Cardiac septum (tissue), 1 donor: ENCODE measurements around the gene PRKG1. TPM values are rescaled to one million over a fixed set of nuclear protein-coding genes. Genes with fewer than 3 reads are reported as not detected.
"Not testable (repeated sequence)": the region's sequence is repeated elsewhere in the genome, so short reads cannot be mapped to it uniquely, and the experiment has no call there.

Experiments used
- DNase-seq: peaks from one replicate; pipeline ENCODE4 v3.0.0-alpha.2; 2020; ENCODE audit warnings: low spot score
- intact Hi-C: fragments of 100-400 bp; cut with DNase I; formaldehyde crosslinking; loops from one replicate; pipeline ENCODE4 v1.14.0; 2022
- total RNA-seq: library from RNA; stranded (reverse); fragmentation: NEBNext Ultra II Directional; extraction: Animal tissue kit (Norgen Biotek cat#: 25700); gene quantifications from one replicate; pipeline ENCODE4 v1.2.1, GENCODE V29; 2021
- donor health status: DM: no; HTN: no; CAD: no.

The PRKG1 gene
- total RNA-seq, 1 donor from 2014 or later: 35.6 TPM

DNA sequence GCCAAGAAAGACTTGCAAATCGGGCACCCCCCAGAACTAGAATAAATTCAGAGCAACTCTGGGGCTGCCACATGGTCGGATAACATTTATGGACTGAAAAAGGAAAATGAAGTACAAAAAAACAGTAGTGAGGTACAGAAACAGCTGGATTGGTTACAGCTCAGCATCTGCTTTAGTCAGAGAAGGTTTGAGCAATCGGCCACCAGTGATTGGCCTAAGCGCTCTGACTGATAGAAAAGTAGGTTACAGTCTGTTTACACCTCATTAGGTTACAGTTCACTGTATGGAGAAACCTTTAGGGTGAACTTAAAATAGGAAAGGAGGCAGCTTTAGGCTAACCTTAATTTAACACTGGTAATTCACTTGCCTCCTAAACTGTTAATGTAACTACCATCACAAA is 1137.8 kb downstream of the PRKG1 start:
- DNase-seq: no peak
- intact Hi-C loops: loop anchor here (10.0 kb wide), 1 partner anchor 247 kb away; no protein-coding TSS in a partner anchor

- no peak for DNase-seq
- intact Hi-C loops: loop anchor here (10.0 kb wide), 1 partner anchor 248 kb away; no protein-coding TSS in a partner anchor
Measured at GRCh38 chr10:52212802-52213201, 1138.5 kb downstream of the PRKG1 start.

GRCh38 chr10:52213321-52213752 is 1139.0 kb downstream of the PRKG1 start:
- intact Hi-C loops: loop anchor here (10.0 kb wide), 1 partner anchor 249 kb away; no protein-coding TSS in a partner anchor

GRCh38 chr10:52215745-52216361 is 1141.6 kb downstream of the PRKG1 start:
- no peak for DNase-seq
- intact Hi-C loops: loop anchor here (5.0 to 10.0 kb wide), 4 partner anchors 251 to 1224 kb away; no protein-coding TSS in a partner anchor

More at GRCh38 chr10:52213321-52213752, 1139.0 kb downstream of the PRKG1 start:
- DNase-seq: no peak

DNA sequence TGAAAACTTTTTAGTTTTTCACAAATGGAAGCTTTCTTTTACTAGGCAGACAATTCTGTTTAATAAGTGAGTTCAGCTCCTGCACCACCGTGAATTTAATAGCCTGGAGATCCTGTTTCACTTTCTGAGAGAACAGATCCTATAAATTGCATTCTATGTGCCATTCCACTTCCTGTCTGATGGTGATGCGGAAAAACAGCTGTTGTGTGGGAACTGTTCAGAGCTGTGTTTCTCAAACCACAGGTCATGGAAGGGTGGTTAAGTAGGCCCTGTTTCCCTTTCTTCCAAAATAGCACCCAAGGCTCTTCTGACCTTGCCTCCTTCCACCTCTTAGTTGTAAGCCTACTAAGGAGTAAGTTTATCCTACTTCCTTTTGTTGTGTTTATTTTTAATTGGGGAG is 1142.6 kb downstream of the PRKG1 start:
- intact Hi-C loops: loop anchor here (5.0 to 10.0 kb wide), 4 partner anchors 252 to 1225 kb away; no protein-coding TSS in a partner anchor
- DNase-seq: no peak

- DNase-seq: no peak
- intact Hi-C loops: loop anchor here (5.0 to 10.0 kb wide), 4 partner anchors 253 to 1225 kb away; no protein-coding TSS in a partner anchor
Measured at GRCh38 chr10:52217531-52217930, 1143.2 kb downstream of the PRKG1 start.

DNA sequence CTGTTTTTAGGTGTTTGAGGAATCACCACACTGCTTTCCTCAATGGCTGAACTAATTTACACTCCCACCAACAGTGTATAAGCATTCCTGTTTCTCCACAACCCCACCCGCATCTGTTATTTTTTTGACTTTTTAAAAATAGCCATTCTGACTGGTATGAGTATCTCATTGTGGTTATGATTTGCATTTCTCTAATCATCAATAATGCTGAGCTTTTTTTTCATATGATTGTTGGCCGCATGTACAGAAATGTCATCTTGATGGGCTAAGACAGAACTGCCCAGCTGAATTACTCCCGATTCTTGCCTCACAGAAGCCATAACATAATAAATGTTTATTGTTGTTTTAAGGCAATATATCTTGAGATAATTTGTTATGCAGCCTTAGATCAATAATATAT is 1146.7 kb downstream of the PRKG1 start:
- no peak for DNase-seq
- intact Hi-C loops: no loop called here

DNA sequence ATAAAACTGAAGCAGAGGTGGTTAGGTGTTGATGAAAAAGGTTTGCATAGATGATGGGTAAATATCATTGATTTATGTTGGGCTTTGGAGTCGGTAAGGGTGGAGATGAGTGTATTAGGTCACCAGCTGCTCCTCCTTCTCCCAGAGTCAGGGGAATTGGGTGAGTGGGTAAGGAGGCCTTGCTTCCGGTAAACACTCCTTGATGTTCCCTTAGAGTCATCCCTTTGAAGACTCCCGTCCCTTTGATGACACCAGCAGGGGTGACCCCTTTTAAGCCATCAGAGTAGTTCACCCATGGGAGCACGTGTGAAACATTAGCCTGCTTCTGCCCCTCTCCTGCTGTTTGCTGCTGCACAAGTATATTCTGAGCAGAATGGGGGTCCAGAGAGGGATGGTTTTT is 1147.6 kb downstream of the PRKG1 start:
- no peak for DNase-seq
- intact Hi-C loops: no loop called here

DNA sequence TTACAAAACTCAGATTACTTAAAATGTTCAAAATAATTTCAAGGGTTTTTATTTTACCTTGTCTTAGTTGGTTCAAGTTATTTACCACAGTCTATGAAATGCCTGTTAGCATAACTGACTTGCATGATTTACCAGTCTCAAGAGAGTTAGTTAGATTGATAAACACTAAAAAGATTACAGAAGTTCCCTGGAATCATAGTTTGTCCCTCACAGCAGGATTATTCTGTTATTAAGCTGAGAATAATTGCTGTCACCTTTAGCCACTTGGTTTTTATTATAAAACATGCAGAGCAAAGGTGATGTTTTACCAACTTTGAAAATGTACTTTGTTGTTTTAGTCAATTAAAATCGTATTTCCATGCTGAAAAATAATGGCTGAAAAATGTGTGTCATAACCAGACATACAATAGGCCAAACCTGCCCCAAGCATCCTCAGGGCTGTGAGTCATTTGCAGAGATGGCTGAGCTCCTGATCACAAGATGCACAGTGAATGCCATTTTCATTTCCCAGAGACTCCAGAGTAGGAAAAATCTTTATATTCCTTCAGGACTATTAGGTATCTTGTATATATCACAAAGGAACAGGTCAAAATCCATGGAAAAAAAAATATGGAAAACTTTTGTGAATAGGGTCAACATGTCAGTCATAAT is 1152.0 kb downstream of the PRKG1 start:
- intact Hi-C loops: no loop called here
- DNase-seq: no peak

DNA sequence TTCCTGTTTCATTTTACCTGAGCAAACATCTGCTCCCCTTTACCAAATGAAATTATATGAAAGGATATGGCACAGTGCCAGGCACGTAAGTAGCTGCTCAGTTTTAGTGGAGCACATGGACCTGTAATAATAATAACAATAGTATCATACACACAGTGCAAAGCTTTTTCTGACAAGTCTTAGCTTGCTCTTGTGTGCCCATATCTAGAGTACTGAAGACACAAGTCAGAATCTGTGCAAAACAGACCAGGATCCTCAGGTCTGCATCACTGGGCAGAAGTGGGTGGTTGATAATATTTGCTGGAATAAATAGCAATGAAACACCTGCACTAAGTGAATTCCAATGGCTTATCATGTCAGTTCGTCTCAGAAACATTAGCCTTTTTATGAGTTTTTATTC is 1154.3 kb downstream of the PRKG1 start:
- no peak for DNase-seq
- intact Hi-C loops: no loop called here

DNA sequence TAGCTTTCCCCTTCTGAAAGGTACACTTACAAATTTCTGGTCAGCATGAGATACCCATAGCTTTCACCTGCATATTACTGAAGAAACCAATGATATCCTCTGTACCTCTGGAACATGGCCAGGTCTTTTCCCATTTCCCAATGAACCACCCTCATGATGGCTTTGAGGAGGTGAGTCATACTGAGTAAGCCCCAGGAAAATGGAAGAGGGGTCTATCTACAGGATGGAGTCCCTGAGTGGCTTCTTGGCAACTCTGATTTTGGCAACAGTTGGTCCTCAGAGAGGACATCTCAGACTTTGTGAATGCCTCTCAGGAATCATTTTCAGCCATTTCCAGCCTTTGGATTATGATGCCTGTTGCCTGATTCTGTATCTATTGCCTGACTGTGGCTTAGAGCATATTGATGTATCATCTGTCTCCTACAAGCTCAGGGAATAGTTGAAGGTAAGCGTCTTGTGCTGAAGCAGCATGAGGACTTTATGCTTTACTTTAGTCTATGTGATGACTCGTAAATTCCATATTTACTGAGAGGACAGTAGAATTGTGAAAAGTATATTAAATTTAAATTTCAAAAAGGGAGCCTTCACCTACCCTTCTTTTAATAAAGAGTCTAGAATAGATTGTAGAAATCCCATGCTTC is 1155.1 kb downstream of the PRKG1 start:
- intact Hi-C loops: no loop called here
- DNase-seq: no peak

- no peak for DNase-seq
- intact Hi-C loops: no loop called here
Measured at GRCh38 chr10:52232561-52233350, 1158.5 kb downstream of the PRKG1 start.

DNA sequence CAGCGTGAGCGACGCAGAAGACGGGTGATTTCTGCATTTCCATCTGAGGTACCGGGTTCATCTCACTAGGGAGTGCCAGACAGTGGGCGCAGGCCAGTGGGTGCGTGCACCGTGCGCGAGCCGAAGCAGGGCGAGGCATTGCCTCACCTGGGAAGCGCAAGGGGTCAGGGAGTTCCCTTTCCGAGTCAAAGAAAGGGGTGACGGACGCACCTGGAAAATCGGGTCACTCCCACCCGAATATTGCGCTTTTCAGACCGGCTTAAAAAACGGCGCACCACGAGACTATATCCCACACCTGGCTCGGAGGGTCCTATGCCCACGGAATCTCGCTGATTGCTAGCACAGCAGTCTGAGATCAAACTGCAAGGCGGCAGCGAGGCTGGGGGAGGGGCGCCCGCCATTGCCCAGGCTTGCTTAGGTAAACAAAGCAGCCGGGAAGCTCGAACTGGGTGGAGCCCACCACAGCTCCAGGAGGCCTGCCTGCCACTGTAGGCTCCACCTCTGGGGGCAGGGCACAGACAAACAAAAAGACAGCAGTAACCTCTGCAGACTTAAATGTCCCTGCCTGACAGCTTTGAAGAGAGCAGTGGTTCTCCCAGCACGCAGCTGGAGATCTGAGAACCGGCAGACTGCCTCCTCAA is 1159.2 kb downstream of the PRKG1 start:
- intact Hi-C loops, DNase-seq: not testable (repeated sequence)

- intact Hi-C loops: no loop called here
- DNase-seq: no peak
Measured at GRCh38 chr10:52239771-52240170, 1165.5 kb downstream of the PRKG1 start.

DNA sequence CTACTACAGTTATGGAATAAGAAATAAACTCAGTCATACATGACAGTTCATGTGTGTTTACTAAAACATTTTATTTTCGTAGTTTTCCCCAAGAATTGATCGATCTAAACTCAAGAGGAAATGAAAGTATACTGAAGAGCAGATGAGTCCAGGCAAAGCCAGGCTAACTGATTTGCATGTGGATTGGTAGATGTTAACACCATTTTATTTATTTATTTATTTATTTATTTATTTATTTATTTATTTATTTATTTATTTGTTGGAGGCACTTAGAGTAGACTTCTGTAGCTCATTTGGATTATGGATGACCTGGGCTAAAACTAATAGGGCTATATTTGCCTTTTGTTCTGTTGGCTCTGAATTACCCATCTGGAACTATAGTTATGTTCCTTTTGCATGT is 1171.3 kb downstream of the PRKG1 start:
- intact Hi-C loops: no loop called here
- DNase-seq: no peak

DNA sequence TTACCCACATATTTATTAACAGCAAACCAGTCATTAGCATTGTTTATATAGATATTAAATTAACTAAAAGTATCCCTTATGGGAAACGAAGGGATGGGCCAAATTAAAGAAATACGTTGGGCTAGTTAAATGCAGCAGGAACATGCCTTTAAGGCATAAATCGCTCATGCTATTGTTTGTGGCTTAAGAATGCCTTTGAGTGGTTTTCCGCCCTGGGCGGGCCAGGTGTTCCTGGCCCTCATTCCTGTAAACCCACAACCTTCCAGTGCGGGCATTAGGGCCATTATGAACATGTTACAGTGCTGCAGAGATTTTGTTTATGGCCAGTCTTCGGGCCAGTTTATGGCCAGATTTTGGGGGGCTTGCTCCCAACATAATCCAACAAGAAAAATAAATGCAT is 1173.6 kb downstream of the PRKG1 start:
- intact Hi-C loops, DNase-seq: not testable (repeated sequence)

GRCh38 chr10:52248697-52249306 is 1174.5 kb downstream of the PRKG1 start:
- no peak for DNase-seq
- intact Hi-C loops: no loop called here

GRCh38 chr10:52249850-52250395 is 1175.6 kb downstream of the PRKG1 start:
- no peak for DNase-seq
- intact Hi-C loops: no loop called here

DNA sequence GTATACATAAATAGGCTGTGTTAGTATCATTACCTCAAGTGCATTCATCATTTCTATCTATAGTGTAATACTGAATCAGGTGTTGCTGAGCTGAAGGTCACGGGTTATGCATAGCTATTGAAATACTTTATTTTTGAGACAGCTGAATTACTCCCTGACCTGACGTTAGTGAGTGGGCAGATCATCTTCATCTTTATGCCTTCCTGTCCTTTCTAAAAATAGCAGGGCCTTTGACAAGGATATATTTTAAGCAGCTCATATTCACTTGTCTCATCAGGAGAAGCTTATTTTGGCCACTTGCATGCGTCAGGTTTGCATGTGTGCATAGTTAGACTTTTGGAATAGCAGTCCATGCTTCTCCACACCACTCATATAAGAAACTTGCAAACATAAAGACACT is 1176.2 kb downstream of the PRKG1 start:
- no peak for DNase-seq
- intact Hi-C loops: no loop called here
